Natural killer cell (primary cell): ENCODE measurements around the gene EPHB2. TPM values are rescaled to one million over a fixed set of nuclear protein-coding genes. Genes with fewer than 3 reads are reported as not detected.

ENCODE experiments used
- ATAC-seq, 3 donors: fragments of 150-1000 bp in 2 of 3; fragments of 200-7000 bp in 1 of 3; cut with Tn5 transposase; 1 replicate in 1 of 3; 2 replicates in 2 of 3; pipeline ENCODE4 v1.10.0; 2021; ENCODE audit warnings: mild to moderate bottlenecking in 2 of 3, moderate library complexity in 2 of 3
- DNase-seq, 2 donors: peaks; one replicate each; pipeline versions ENCODE4 v3.0.0 to v3.0.0-alpha.2; 2013 to 2021; ENCODE audit warnings: mixed read lengths in 1 of 2
- H3K27ac ChIP-seq: one replicate; pipeline ENCODE4 v1.5.1; 2013; ENCODE audit warnings: mild to moderate bottlenecking, low read length
- H3K27me3 ChIP-seq: one replicate; pipeline ENCODE4 v1.6.1; 2013; ENCODE audit warnings: low read length; ENCODE audit not compliant: control insufficient read depth, insufficient read depth
- H3K36me3 ChIP-seq: one replicate; pipeline ENCODE4 v1.6.1; 2013; ENCODE audit warnings: low read length; ENCODE audit not compliant: control insufficient read depth, insufficient read depth
- H3K4me1 ChIP-seq: one replicate; pipeline ENCODE4 v1.6.1; 2013; ENCODE audit warnings: low read length; ENCODE audit not compliant: control insufficient read depth, insufficient read depth
- H3K4me3 ChIP-seq: one replicate; pipeline ENCODE4 v1.5.1; 2013; ENCODE audit warnings: low read length
- H3K9me3 ChIP-seq: one replicate; pipeline ENCODE4 v1.6.1; 2013; ENCODE audit warnings: low read length; ENCODE audit not compliant: control insufficient read depth, insufficient read depth
- H3K27ac Mint-ChIP-seq, 2 donors: one replicate each; pipeline ENCODE4 v1.8.0; 2022; ENCODE audit warnings: mild to moderate bottlenecking in 2 of 2, mixed read lengths in 2 of 2, moderate library complexity in 1 of 2
- H3K27me3 Mint-ChIP-seq, 2 donors: one replicate each; pipeline ENCODE4 v1.8.0; 2022; ENCODE audit warnings: low read depth in 2 of 2, mixed read lengths in 2 of 2
- H3K36me3 Mint-ChIP-seq: one replicate; pipeline ENCODE4 v1.8.0; 2022; ENCODE audit warnings: mixed read lengths
- H3K4me1 Mint-ChIP-seq, 2 donors: one replicate each; pipeline ENCODE4 v1.8.0; 2022; ENCODE audit warnings: mixed read lengths in 2 of 2
- H3K4me3 Mint-ChIP-seq: one replicate; pipeline ENCODE4 v1.8.0; 2022; ENCODE audit warnings: mild to moderate bottlenecking, moderate library complexity, mixed read lengths
- H3K9me3 Mint-ChIP-seq, 2 donors: one replicate each; pipeline ENCODE4 v1.8.0; 2022; ENCODE audit warnings: mixed read lengths in 2 of 2
- WGBS: methylation state at CpG from one replicate; pipeline ENCODE4 v1.1.7; 2013; ENCODE audit warnings: missing lambda C conversion rate; ENCODE audit not compliant: insufficient coverage; 5-methylcytosine and 5-hydroxymethylcytosine counted together
- intact Hi-C: fragments of 100-400 bp; cut with micrococcal nuclease; formaldehyde crosslinking; loops from one replicate; pipeline ENCODE4 v1.14.2; 2022
- total RNA-seq, 4 donors: library from RNA; stranded (reverse); fragments of 120-200 nt in 1 of 4; gene quantifications; one replicate each; pipeline versions ENCODE4 v1.2.3 to v1.2.4, GENCODE V29; 2013 to 2022
- TF ChIP-seq, protein P1 (sequence below): fragments of 200-600 bp; IDR thresholded peaks from one replicate; pipeline ENCODE4 v1.8.0; 2022; ENCODE audit warnings: antibody characterized with exemption

EPHB2 gene
- total RNA-seq, 3 donors from 2014 or later (not counting 1 experiment from before 2014, with no cell fraction given), result 0.14 to 0.23 TPM; not detected in 1

DNA sequence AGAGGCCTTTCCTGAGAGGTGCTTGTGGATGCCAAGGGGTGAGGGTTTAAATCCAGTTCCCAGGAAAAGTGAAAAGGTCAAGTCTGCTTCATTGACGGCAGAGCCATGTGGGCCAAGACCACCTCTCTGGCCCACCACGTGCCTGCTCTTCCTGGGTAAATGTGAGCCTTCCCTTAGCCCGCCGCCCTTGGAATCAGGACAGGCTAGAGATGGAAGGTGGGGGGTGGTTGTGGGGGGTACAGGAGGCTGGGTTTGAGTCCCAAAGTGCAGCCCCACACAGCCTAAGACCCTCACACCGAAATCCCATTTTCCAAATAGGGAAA lies 104.4 kb downstream of the EPHB2 start:
- no peaks in the 10 kb centered on the region for H3K27me3 ChIP-seq
- peaks cover 0 to 5% of the 10 kb centered on the region in 2 donors for H3K4me1 Mint-ChIP-seq
- TF ChIP-seq, protein P1, sequence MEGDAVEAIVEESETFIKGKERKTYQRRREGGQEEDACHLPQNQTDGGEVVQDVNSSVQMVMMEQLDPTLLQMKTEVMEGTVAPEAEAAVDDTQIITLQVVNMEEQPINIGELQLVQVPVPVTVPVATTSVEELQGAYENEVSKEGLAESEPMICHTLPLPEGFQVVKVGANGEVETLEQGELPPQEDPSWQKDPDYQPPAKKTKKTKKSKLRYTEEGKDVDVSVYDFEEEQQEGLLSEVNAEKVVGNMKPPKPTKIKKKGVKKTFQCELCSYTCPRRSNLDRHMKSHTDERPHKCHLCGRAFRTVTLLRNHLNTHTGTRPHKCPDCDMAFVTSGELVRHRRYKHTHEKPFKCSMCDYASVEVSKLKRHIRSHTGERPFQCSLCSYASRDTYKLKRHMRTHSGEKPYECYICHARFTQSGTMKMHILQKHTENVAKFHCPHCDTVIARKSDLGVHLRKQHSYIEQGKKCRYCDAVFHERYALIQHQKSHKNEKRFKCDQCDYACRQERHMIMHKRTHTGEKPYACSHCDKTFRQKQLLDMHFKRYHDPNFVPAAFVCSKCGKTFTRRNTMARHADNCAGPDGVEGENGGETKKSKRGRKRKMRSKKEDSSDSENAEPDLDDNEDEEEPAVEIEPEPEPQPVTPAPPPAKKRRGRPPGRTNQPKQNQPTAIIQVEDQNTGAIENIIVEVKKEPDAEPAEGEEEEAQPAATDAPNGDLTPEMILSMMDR, result no peak
- no peak overlapping the region for H3K4me3 ChIP-seq
- ATAC-seq (no peak), DNase-seq (no peak)
- H3K9me3 Mint-ChIP-seq, result no peaks in the 10 kb centered on the region
- no peaks in the 10 kb centered on the region for H3K36me3 ChIP-seq
- H3K27ac Mint-ChIP-seq, result no peak overlapping the region
- H3K4me3 Mint-ChIP-seq, result no peak overlapping the region
- H3K36me3 Mint-ChIP-seq, result no peaks in the 10 kb centered on the region
- intact Hi-C loops, result no loop called here
- 93% methylated on average over 5 of the region's 5 CpGs for WGBS
- H3K27me3 Mint-ChIP-seq, result peaks cover 0 to 3% of the 10 kb centered on the region in 2 donors
- H3K4me1 ChIP-seq, result no peaks in the 10 kb centered on the region
- H3K9me3 ChIP-seq, result no peaks in the 10 kb centered on the region
- no peak overlapping the region for H3K27ac ChIP-seq

- TF ChIP-seq, protein P1, result no peak
- no peaks in the 10 kb centered on the region for H3K27me3 ChIP-seq
- H3K4me3 ChIP-seq, result no peak overlapping the region
- H3K27me3 Mint-ChIP-seq, result peaks cover 0 to 3% of the 10 kb centered on the region in 2 donors
- no peak for DNase-seq
- no peak overlapping the region for H3K4me3 Mint-ChIP-seq
- H3K9me3 Mint-ChIP-seq, result no peaks in the 10 kb centered on the region
- H3K36me3 Mint-ChIP-seq, result no peaks in the 10 kb centered on the region
- peaks cover 0 to 5% of the 10 kb centered on the region in 2 donors for H3K4me1 Mint-ChIP-seq
- intact Hi-C loops, result no loop called here
- no peak for ATAC-seq
- no peaks in the 10 kb centered on the region for H3K36me3 ChIP-seq
- H3K27ac ChIP-seq, result no peak overlapping the region
- H3K4me1 ChIP-seq, result no peaks in the 10 kb centered on the region
- H3K27ac Mint-ChIP-seq, result no peak overlapping the region
- WGBS, result 80% methylated on average over 11 of the region's 12 CpGs
- no peaks in the 10 kb centered on the region for H3K9me3 ChIP-seq
These were observed 104.9 kb downstream of the EPHB2 start for GRCh38 chr1:22815421-22816066.

DNA sequence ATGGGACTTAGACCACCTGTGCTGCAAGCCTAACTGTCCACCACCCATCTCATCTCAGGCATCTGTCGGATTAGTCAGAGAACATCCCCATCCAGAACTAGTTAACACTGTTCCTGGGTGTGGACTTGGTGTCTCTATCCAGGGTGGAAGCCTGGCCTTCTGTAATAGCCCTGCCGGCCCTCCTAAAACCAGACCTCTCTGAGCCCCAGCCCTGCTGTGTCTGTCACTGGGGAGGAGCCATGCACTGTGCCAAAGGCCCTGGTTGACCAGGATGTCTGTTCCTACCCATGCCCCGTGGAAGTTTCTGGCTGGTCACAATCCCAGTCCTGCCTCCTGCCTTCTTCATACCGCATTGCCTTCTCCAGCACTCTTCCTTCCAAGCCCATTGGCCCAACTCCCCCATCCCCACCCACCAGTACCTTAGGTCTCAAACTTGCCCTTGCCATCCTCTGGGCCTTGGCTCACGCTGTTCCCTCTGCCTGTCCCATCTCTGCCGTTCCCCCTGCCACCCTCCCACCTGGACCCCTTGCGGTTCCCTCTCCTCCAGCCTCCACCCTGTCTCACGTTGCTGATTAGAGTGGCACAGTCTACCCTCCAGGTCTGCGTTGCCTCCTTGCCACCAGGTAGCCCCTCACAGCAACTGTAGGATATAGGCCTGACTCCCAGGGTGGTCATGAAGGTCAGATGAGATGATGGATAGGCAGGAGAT lies 105.6 kb downstream of the EPHB2 start:
- H3K9me3 Mint-ChIP-seq, result no peaks in the 10 kb centered on the region
- peaks cover 0 to 5% of the 10 kb centered on the region in 2 donors for H3K4me1 Mint-ChIP-seq
- DNase-seq, result no peak
- H3K27ac ChIP-seq, result no peak overlapping the region
- no peak for ATAC-seq
- no peaks in the 10 kb centered on the region for H3K36me3 ChIP-seq
- H3K4me3 ChIP-seq, result no peak overlapping the region
- TF ChIP-seq, protein P1, result no peak
- intact Hi-C loops, result no loop called here
- no peak overlapping the region for H3K27ac Mint-ChIP-seq
- H3K27me3 Mint-ChIP-seq, result peaks cover 0 to 3% of the 10 kb centered on the region in 2 donors
- H3K4me1 ChIP-seq, result no peaks in the 10 kb centered on the region
- no peak overlapping the region for H3K4me3 Mint-ChIP-seq
- H3K9me3 ChIP-seq, result no peaks in the 10 kb centered on the region
- H3K27me3 ChIP-seq, result no peaks in the 10 kb centered on the region
- no peaks in the 10 kb centered on the region for H3K36me3 Mint-ChIP-seq
- WGBS, result 92% methylated on average over 9 of the region's 9 CpGs
